HG02759 (cell line): Measurements from ENCODE around the gene EIF2D.
A peak's percentile ranks its signal among the peaks of the same experiment; 100 is the strongest.
"Not testable (repeated sequence)": the region's sequence is repeated elsewhere in the genome, so short reads cannot be mapped to it uniquely, and the experiment has no call there.

ENCODE experiments used
- ATAC-seq: cut with Tn5 transposase; IDR thresholded peaks from one replicate; pipeline ENCODE4 v1.9.1; 2021; ENCODE audit warnings: mild to moderate bottlenecking, moderate library complexity; ENCODE audit not compliant: unreplicated experiment

Gene EIF2D

GRCh38 chr1:206636671-206637070, 24.4 kb upstream of the EIF2D start:
- ATAC-seq = no peak

- ATAC-seq = no peak
These were observed 23.7 kb upstream of the EIF2D start for GRCh38 chr1:206635978-206636345.

GRCh38 chr1:206635080-206635977, 23.1 kb upstream of the EIF2D start, which contains the start of gene DYRK3:
DYRK3 (plus strand) TSS chr1:206635536; CDS start chr1:206635704, 168 bp downstream.
- ATAC-seq = peak; percentile 97

- no peak for ATAC-seq
These were observed 22.3 kb upstream of the EIF2D start for GRCh38 chr1:206634365-206635079.

- ATAC-seq = no peak
These were observed 21.4 kb upstream of the EIF2D start for GRCh38 chr1:206633708-206634121.

GRCh38 chr1:206631085-206631509, 18.8 kb upstream of the EIF2D start:
- ATAC-seq = no peak

- ATAC-seq = no peak
These were observed 16.7 kb upstream of the EIF2D start for GRCh38 chr1:206628916-206629315.

- ATAC-seq = not testable (repeated sequence)
These were observed 14.1 kb upstream of the EIF2D start for GRCh38 chr1:206626396-206626795.

GRCh38 chr1:206609229-206609991, 2.9 kb downstream of the EIF2D start:
- no peak for ATAC-seq

- ATAC-seq = no peak
These were observed 4.1 kb downstream of the EIF2D start for GRCh38 chr1:206608108-206608698.

GRCh38 chr1:206606867-206607266, 5.4 kb downstream of the EIF2D start:
- ATAC-seq = no peak

GRCh38 chr1:206604861-206605260, 7.4 kb downstream of the EIF2D start:
- ATAC-seq = no peak

- no peak for ATAC-seq
These were observed 11.7 kb downstream of the EIF2D start for GRCh38 chr1:206600527-206600926.

- no peak for ATAC-seq
These were observed 16.0 kb downstream of the EIF2D start for GRCh38 chr1:206596319-206596666.

- no peak for ATAC-seq
These were observed 16.5 kb downstream of the EIF2D start for GRCh38 chr1:206595581-206596318.

- no peak for ATAC-seq
These were observed 18.8 kb downstream of the EIF2D start for GRCh38 chr1:206593351-206593925.

- no peak for ATAC-seq
These were observed 20.6 kb downstream of the EIF2D start for GRCh38 chr1:206591696-206592095.

GRCh38 chr1:206591226-206591625, 21.0 kb downstream of the EIF2D start:
- ATAC-seq = no peak

GRCh38 chr1:206590025-206590758, 22.1 kb downstream of the EIF2D start:
- peak; percentile 43 for ATAC-seq
